SIG-M5 treated with dmso at 0.1 percent for 504 hours (cell line): ENCODE measurements around the gene DPH7.
A peak's percentile ranks its signal among the peaks of the same experiment; 100 is the strongest.
"Not testable (repeated sequence)": the region's sequence is repeated elsewhere in the genome, so short reads cannot be mapped to it uniquely, and the experiment has no call there.

ENCODE experiments used
- DNase-seq: peaks from one replicate; lab custom pipeline; 2025; ENCODE audit not compliant: unreplicated experiment; lab: John Stamatoyannopoulos, UW

DPH7 gene

GRCh38 chr9:137606734-137607138 is 28.0 kb upstream of the DPH7 start:
- no peak for DNase-seq

DNA sequence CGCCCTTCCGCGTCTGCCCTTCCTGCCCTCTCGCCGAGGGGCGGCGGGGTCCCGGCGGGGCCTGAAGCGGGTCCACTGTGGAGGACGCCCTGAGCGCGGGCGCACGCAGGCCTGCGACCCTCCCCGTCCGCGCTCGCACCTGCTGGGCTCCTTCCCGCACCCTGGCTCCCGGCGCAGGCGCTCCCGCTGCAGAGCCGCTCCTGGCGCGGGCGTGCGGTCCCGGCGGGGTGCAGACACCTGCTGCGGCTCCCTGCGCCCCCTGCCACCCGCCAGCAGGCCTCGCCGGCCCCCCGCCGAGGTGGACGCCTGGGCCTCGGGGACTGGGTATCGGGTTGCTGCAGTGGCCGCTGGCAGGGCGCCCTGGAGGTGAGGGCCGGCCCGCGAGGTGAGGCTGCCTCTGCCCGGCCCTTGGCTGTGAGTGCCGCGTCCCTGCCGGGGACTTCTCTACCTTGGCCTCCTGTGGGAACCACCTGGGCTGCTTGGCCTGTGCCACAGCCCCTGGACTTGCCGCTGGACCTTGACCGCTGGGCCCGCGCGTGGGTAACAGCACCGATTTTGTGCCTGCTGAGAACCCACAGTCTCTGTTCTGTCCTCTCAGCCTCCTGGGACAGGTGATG is 27.4 kb upstream of the DPH7 start:
- no peak for DNase-seq

DNA sequence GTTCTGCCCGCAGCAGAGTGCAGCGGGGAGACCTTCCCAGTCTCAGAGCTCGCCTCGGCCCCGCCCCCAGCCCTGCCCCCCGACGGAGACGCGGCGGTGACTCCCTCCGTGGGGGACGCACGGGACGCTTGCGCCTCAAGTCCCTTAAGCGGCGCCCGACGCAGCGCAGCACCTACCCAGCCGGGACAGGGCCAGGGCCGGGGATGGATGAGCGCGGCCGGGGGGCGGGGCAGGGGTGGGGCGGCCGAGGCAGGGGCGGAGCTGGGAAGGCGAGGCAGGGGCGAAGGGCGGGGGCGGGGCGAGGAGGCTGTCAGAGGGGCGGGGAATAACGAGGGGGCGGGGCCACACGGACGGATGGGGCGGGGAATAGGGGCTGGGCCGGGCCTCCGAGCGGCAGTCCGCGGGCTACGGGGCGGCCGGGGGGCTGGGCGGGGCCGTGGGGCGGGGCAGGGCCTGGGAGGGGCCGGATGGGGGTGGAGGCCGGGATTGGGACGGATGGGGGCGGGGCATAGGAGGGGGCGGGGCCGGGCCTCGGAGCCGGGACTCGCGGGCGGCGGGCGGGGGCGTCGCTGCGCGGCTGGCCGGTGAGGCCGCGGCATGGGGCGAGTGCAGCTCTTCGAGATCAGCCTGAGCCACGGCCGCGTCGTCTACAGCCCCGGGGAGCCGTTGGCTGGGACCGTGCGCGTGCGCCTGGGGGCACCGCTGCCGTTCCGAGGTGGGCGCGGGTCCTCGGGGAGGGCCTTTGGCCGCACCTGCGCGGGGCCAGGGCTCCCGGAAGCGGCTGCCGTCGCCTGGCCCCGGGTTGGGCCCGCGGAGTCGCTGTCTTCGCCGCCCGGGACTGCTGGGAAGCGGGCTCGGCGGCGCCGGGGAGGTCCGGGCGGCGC is 26.6 kb upstream of the DPH7 start, which contains the start of gene ARRDC1:
TSS of gene ARRDC1 (plus strand) at position 566 of the 884 bp plus-strand sequence. CDS start at position 598, 32 bp downstream.
- DNase-seq, result peak; percentile 85

- no peak for DNase-seq
Observed at GRCh38 chr9:137604345-137605086, 25.8 kb upstream of the DPH7 start.

DNA sequence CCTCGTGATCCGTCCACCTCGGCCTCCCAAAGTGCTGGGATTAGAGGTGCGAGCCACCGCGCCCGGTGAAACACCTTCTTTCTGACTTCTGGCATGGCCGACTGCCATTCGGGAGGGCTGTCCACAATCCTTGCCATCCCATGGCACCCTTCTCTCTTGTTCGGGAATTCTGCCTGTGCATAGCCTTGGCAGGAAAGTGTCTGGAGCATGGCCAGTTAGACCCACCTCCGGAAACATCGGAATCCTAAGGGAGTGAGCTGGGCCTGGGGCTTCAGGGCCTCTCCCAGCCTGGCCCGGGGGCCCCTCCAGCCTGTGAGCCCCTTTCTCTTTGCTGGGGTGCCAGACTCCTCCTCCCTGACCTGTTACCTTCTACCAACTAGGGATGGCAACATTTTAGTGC is 25.2 kb upstream of the DPH7 start:
- DNase-seq, result no peak

DNA sequence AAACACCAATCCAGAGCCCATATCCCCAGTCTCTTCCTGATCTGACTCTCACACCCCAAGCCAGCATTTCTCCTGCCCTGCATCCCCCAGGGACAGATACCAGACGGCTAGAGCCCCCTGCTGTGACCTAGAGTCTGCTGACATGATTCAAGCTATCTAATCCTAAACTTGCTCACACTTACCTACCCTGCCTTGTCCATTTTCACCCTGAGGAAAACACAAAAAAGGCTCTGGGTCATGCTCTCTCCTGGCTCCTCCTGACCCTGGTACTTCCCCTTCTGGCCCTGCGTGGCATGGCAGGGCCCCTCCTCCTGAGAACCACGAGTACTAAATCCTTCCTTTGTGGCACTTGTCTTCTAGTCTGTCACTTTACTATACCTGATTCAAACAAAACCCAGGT is 23.9 kb upstream of the DPH7 start:
- DNase-seq, result no peak

GRCh38 chr9:137598943-137599342 is 20.2 kb upstream of the DPH7 start:
- no peak for DNase-seq

DNA sequence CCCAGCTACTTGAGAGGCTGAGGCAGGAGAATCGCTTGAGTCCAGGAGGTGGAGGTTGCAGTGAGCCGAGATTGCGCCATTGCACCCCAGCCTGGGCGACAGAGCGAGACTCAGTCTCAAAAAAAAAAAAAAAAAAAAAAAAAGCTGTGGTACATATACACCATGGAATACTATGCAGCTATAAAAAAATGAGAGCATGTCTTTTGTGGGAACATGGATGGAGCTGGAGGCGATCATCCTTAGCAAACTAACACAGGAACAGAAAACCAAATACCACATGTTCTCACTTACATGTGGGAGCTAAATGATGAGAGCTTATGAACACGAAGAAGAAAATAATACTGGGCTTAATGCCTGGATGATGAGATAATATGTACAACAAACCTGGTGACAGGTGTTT is 17.9 kb upstream of the DPH7 start:
- DNase-seq, result not testable (repeated sequence)

DNA sequence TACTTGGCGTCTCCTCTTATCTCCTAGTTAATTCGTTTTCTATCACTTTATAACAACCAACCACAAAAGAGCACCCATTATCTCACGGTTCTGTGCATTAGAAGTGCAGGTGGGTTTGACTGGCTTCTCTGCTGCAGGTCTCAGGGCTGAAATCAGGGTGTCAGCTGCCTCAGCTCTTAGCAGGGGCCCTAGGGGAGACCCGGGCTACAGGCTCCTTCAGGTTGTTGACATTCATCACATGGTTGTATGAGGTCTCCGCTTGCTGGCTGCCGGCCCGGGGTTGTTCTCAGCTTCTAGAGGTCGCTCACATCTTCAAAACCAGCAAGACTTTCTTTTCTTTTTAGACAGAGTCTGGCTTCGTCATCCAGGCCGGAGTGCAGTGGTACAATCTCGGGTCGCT is 14.5 kb upstream of the DPH7 start:
- DNase-seq, result no peak

- DNase-seq, result peak; percentile 36
Observed at GRCh38 chr9:137592767-137593166, 14.0 kb upstream of the DPH7 start.

GRCh38 chr9:137590469-137591383 is 12.0 kb upstream of the DPH7 start, which contains the start of gene ZMYND19:
TSS of gene ZMYND19 (minus strand) at chr9:137590512. CDS start at chr9:137590263, 249 bp downstream.
- DNase-seq, result peak; percentile 77

DNA sequence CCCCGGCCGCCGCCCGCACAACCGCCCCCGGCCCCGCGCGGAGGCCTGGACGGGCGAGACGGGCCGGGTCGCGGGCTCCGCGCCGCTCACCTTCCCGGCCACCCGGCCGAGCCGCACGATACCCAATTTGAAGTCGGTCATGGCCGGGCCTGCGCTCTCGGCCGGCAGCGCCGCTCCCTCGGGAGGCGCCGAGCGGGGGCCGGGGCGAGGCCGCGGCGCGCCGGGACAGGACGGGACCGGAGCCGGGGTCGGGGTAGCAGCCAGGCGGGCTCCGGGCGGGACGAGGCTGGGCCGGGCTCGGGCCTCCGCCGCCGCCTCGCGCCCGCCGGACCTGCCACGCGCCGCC is 11.4 kb upstream of the DPH7 start:
- DNase-seq, result no peak

DNA sequence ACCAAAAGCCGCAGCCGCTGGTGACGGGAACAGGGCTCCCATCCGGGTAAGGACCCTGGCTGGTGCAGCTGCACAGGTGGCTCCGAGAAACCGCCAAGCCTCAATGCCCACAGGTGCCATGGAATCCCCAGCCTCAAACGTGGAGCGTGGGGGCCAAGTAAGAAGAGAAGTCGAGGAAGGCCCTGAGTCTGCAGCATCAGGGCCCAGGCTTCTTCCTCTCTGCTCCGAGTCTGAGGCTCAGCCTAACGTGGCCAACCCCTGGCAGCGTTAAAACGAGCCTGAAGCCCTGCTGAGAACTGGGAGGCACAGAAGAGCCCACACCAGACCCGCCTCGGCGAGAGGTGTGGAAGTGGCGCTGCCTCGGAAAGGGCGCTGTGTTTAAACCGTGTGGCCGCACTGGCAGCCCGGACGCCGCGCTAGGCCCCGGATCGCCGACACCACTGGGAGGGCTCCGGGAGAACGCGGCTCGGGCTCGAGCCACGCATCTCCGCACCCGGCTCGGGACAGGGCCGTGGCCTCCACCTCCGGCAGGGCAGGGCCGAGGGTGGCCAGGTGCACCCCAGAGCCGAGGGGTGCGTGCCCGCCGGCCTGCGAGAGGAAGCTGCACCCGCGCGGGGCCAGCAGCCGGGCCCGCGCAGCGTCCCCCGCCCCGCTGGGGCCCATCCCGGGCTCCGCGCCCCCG is 10.9 kb upstream of the DPH7 start:
- DNase-seq, result no peak

- DNase-seq, result no peak
Observed at GRCh38 chr9:137588891-137589290, 10.2 kb upstream of the DPH7 start.

GRCh38 chr9:137588311-137588710 is 9.6 kb upstream of the DPH7 start:
- DNase-seq, result no peak

- no peak for DNase-seq
Observed at GRCh38 chr9:137586854-137587253, 8.1 kb upstream of the DPH7 start.

- no peak for DNase-seq
Observed at GRCh38 chr9:137583957-137584356, 5.2 kb upstream of the DPH7 start.

GRCh38 chr9:137583347-137583746 is 4.6 kb upstream of the DPH7 start:
- no peak for DNase-seq

- no peak for DNase-seq
Observed at GRCh38 chr9:137582286-137582860, 3.6 kb upstream of the DPH7 start.
